Measurements from ENCODE around the gene FMNL1.

DNA sequence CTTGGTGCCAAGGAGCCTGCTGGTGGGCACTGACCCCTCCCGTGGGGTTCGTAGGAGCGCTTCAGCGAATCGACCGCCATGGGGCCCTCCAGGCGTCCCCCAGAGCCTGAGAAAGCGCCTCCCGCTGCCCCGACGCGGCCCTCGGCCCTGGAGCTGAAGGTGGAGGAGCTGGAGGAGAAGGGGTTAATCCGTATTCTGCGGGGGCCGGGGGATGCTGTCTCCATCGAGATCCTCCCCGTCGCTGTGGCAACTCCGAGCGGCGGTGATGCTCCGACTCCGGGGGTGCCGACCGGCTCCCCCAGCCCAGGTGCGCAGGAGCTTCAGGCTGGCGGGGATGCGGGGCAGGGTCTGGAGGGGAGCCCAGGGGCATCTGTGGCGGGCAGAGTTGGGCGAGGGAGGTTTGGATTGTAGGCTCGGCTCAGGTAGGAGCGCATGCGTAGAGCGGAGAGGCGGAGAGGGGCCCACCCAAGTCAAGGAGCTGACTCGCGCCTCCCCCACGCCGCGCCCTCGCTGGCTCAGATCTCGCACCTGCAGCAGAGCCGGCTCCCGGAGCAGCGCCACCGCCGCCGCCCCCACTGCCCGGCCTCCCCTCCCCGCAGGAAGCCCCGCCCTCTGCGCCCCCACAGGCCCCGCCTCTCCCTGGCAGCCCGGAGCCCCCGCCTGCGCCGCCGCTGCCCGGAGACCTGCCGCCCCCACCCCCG is 19.8 kb downstream of the FMNL1 start:
- TF ChIP-seq, protein P1, sequence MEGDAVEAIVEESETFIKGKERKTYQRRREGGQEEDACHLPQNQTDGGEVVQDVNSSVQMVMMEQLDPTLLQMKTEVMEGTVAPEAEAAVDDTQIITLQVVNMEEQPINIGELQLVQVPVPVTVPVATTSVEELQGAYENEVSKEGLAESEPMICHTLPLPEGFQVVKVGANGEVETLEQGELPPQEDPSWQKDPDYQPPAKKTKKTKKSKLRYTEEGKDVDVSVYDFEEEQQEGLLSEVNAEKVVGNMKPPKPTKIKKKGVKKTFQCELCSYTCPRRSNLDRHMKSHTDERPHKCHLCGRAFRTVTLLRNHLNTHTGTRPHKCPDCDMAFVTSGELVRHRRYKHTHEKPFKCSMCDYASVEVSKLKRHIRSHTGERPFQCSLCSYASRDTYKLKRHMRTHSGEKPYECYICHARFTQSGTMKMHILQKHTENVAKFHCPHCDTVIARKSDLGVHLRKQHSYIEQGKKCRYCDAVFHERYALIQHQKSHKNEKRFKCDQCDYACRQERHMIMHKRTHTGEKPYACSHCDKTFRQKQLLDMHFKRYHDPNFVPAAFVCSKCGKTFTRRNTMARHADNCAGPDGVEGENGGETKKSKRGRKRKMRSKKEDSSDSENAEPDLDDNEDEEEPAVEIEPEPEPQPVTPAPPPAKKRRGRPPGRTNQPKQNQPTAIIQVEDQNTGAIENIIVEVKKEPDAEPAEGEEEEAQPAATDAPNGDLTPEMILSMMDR (IDR thresholded peaks at IDR 0.05 in 4 of 5, conservative IDR thresholded peaks at IDR 0.05 in 1 of 5) = no peak
- no peak for TF ChIP-seq POLR2A (IDR thresholded peaks at IDR 0.05)
